NB4 (cell line): ENCODE results near the gene TFG.
A peak's percentile ranks its signal among the peaks of the same experiment; 100 is the strongest.

ENCODE experiments used
- DNase-seq: peaks from one replicate; pipeline ENCODE4 v3.0.0; 2010; ENCODE audit warnings: low read depth
- H3K4me3 ChIP-seq: one replicate; pipeline ENCODE4 v1.5.1; 2011; ENCODE audit warnings: mild to moderate bottlenecking, low read depth, low read length, moderate library complexity
- CTCF ChIP-seq: IDR thresholded peaks from one replicate; pipeline ENCODE4 v1.5.1; 2012; ENCODE audit warnings: low read depth, low read length
- MAX ChIP-seq: IDR thresholded peaks from 2 replicates; pipeline ENCODE4 v1.6.1; 2011; ENCODE audit warnings: low read depth, low read length
- MYC ChIP-seq: IDR thresholded peaks from 2 replicates; pipeline ENCODE4 v1.6.1; 2011; ENCODE audit warnings: low read depth, low read length
- POLR2A ChIP-seq: IDR thresholded peaks from 2 replicates; pipeline ENCODE4 v1.6.1; 2011; ENCODE audit warnings: mild to moderate bottlenecking; ENCODE audit not compliant: insufficient read length; ENCODE audit errors: extremely low read depth

The TFG gene

GRCh38 chr3:100761211-100761942 is 52.1 kb downstream of the TFG start:
- DNase-seq, result peak; percentile 3
- no peak overlapping the region for H3K4me3 ChIP-seq
- no peak for TF ChIP-seq POLR2A
- TF ChIP-seq CTCF, result no peak
- no peak for TF ChIP-seq MYC
- no peak for TF ChIP-seq MAX

GRCh38 chr3:100761951-100762350 is 52.7 kb downstream of the TFG start:
- no peak overlapping the region for H3K4me3 ChIP-seq
- no peak for DNase-seq
- TF ChIP-seq CTCF (no peak), MYC (no peak), POLR2A (no peak), MAX (no peak)

- no peak for DNase-seq
- TF ChIP-seq MYC, result no peak
- TF ChIP-seq POLR2A, result no peak
- no peak for TF ChIP-seq CTCF
- TF ChIP-seq MAX, result no peak
- H3K4me3 ChIP-seq, result no peak overlapping the region
These were observed 56.2 kb downstream of the TFG start for GRCh38 chr3:100765437-100765975.

GRCh38 chr3:100766069-100766468 is 56.8 kb downstream of the TFG start:
- DNase-seq, result no peak
- no peak overlapping the region for H3K4me3 ChIP-seq
- TF ChIP-seq MYC, result no peak
- no peak for TF ChIP-seq POLR2A
- TF ChIP-seq MAX, result no peak
- no peak for TF ChIP-seq CTCF

GRCh38 chr3:100769693-100770092 is 60.4 kb downstream of the TFG start:
- no peak for DNase-seq
- TF ChIP-seq MAX (no peak), MYC (no peak), CTCF (no peak), POLR2A (no peak)
- no peak overlapping the region for H3K4me3 ChIP-seq

- TF ChIP-seq CTCF (no peak), POLR2A (no peak), MYC (no peak)
These were observed 65.9 kb downstream of the TFG start for GRCh38 chr3:100775226-100775625.

More at GRCh38 chr3:100775226-100775625, 65.9 kb downstream of the TFG start:
- DNase-seq, result no peak
- H3K4me3 ChIP-seq, result no peak overlapping the region
